Measurements from ENCODE around the gene DCLK1. TPM values are rescaled to one million over a fixed set of nuclear protein-coding genes. Genes with fewer than 3 reads are reported as not detected.

DCLK1 gene
- total and polyA plus RNA-seq, 8 donors = 0.67 to 10.1 (median 1.7) TPM

DNA sequence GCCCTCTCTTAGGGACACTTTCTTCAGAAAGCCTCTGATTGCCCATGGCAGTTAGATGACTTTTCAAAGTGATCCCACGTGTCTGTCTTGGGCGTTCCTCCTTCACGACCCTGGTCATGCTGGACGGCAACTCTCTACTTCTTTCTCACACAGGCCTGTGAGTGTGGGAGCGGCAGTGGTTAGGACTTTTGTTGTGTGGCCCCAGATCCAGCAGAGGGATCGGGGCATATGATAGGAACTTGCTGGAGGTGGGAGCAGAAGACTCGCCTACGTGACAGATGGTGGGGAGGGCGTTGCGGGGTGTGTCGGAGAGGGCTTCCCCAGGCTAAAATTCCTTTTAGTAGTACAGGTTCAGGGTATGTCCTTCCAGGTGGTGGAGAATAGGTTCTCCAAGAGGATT is 365.2 kb downstream of the DCLK1 start:
- Histone ChIP-seq H3K27ac (no peak overlapping the region), H3K27me3 (no peaks in the 10 kb centered on the region), H3K4me1 (no peaks in the 10 kb centered on the region), H3K9me3 (no peaks in the 10 kb centered on the region), H3K36me3 (no peaks in the 10 kb centered on the region), H3K4me3 (no peak overlapping the region)
- FAIRE-seq (no peak), DNase-seq (no peak), ATAC-seq (no peak)
- WGBS, 2 donors = 86 to 89% methylated on average over 11 of the region's 11 CpGs
- intact Hi-C loops (cut with DNase I) = no loop called here
- TF ChIP-seq, protein P1, sequence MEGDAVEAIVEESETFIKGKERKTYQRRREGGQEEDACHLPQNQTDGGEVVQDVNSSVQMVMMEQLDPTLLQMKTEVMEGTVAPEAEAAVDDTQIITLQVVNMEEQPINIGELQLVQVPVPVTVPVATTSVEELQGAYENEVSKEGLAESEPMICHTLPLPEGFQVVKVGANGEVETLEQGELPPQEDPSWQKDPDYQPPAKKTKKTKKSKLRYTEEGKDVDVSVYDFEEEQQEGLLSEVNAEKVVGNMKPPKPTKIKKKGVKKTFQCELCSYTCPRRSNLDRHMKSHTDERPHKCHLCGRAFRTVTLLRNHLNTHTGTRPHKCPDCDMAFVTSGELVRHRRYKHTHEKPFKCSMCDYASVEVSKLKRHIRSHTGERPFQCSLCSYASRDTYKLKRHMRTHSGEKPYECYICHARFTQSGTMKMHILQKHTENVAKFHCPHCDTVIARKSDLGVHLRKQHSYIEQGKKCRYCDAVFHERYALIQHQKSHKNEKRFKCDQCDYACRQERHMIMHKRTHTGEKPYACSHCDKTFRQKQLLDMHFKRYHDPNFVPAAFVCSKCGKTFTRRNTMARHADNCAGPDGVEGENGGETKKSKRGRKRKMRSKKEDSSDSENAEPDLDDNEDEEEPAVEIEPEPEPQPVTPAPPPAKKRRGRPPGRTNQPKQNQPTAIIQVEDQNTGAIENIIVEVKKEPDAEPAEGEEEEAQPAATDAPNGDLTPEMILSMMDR (IDR thresholded peaks at IDR 0.05) = no peak

- H3K27me3 ChIP-seq = no peaks in the 10 kb centered on the region
- ATAC-seq (no peak), DNase-seq (no peak), FAIRE-seq (no peak)
- intact Hi-C loops (cut with DNase I) = no loop called here
- TF ChIP-seq, protein P1 (IDR thresholded peaks at IDR 0.05) = no peak
- H3K9me3 ChIP-seq = no peaks in the 10 kb centered on the region
- H3K4me1 ChIP-seq = no peaks in the 10 kb centered on the region
- 33 to 36% methylated on average over 5 of the region's 5 CpGs for WGBS, 2 donors
- no peak overlapping the region for H3K4me3 ChIP-seq
- no peaks in the 10 kb centered on the region for H3K36me3 ChIP-seq
- no peak overlapping the region for H3K27ac ChIP-seq
These were observed 365.8 kb downstream of the DCLK1 start for GRCh38 chr13:35765366-35765765.

- Histone ChIP-seq H3K4me1 (no peaks in the 10 kb centered on the region), H3K36me3 (no peaks in the 10 kb centered on the region), H3K27me3 (no peaks in the 10 kb centered on the region), H3K4me3 (no peak overlapping the region), H3K9me3 (no peaks in the 10 kb centered on the region), H3K27ac (no peak overlapping the region)
- no peak for FAIRE-seq
- TF ChIP-seq, protein P1 (IDR thresholded peaks at IDR 0.05) = no peak
- WGBS, 2 donors = 53 to 68% methylated on average over 4 of the region's 4 CpGs
- intact Hi-C loops (cut with DNase I) = no loop called here
- DNase-seq = no peak
- ATAC-seq = no peak
These were observed 366.7 kb downstream of the DCLK1 start for GRCh38 chr13:35764326-35765015.

DNA sequence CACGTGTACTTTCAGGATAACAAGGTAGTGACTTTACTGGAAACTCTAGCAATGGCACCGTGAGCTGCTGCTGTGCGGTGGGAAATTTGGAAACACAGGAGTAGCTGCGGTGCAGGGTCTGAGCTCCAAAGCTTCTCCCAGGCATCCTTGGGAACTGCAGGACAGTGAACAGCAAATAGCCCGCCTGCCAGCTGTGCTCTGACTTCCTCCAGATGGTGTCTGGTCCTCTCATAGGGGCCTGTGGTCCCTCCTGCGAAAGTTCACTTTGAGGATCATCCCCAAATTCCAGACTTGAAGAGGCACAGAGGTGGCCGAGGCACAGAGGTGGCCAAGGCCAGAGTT is 367.4 kb downstream of the DCLK1 start:
- TF ChIP-seq, protein P1 (IDR thresholded peaks at IDR 0.05) = no peak
- intact Hi-C loops (cut with DNase I) = no loop called here
- 81 to 86% methylated on average over 7 of the region's 7 CpGs for WGBS, 2 donors
- ATAC-seq (no peak), FAIRE-seq (no peak), DNase-seq (no peak)
- H3K4me1 ChIP-seq = no peaks in the 10 kb centered on the region
- H3K4me3 ChIP-seq = no peak overlapping the region
- H3K27me3 ChIP-seq = no peaks in the 10 kb centered on the region
- H3K36me3 ChIP-seq = no peaks in the 10 kb centered on the region
- H3K27ac ChIP-seq = no peak overlapping the region
- no peaks in the 10 kb centered on the region for H3K9me3 ChIP-seq

DNA sequence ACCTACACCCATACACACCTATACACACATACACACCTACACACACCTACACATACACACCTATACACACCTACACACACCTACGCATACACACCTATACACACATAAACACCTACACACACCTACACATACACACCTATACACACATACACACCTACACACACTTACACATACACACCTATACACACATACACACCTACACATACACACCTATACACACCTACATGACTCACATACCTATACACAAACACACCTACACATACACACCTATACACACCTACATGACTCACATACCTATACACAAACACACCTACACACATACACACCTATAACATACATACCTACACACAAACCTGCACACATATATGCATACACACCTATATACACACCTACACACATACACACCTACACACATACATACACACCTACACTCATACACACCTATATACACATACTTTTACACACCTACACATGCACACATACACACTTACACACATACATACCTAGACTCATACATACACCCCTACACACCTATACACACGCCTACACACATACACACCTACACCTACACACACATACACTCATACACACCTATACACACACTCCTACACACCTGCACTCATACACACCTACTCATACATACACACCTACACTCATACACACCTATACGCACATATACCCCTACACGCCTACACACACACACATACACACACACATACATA is 368.0 kb downstream of the DCLK1 start:
- H3K27me3 ChIP-seq = no peaks in the 10 kb centered on the region
- no peaks in the 10 kb centered on the region for H3K9me3 ChIP-seq
- H3K4me3 ChIP-seq = no peak overlapping the region
- ATAC-seq = no peak
- no peak for DNase-seq
- TF ChIP-seq, protein P1 (IDR thresholded peaks at IDR 0.05) = no peak
- H3K27ac ChIP-seq = no peak overlapping the region
- intact Hi-C loops (cut with DNase I) = no loop called here
- H3K4me1 ChIP-seq = no peaks in the 10 kb centered on the region
- WGBS, 2 donors = 70 to 75% methylated on average over 4 of the region's 4 CpGs
- FAIRE-seq = no peak
- H3K36me3 ChIP-seq = no peaks in the 10 kb centered on the region

Data from pancreas (tissue), 10 donors.